NOMO-1 treated with dmso at 0.1 percent for 144 hours (cell line): ENCODE measurements around the gene BPIFA1.
A peak's percentile ranks its signal among the peaks of the same experiment; 100 is the strongest.

ENCODE experiments used
- DNase-seq: peaks from one replicate; lab custom pipeline; 2025; ENCODE audit not compliant: unreplicated experiment; lab: John Stamatoyannopoulos, UW

Gene BPIFA1

DNA sequence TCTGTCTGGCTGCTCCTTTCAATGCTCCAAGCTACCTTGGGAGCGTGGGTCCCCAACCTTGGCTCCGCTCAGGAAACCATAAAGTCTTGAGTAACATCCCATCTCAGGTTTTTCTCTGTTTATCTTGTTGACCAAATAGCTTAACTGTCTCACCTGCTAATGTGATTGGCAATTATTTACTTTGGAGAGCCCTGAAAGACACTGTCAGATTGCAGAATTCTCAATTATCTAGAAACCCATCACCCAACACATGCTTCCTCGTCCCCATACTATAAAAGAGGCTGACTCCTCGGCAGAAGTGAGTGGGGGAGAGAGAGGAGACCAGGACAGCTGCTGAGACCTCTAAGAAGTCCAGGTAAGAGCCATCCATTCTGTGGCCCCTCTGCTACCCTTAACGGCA is at the start of gene BPIFA1:
BPIFA1 (plus strand) TSS at position 301 of the 400 bp plus-strand sequence. CDS start 1,716 bp downstream, outside the sequence.
- no peak for DNase-seq

DNA sequence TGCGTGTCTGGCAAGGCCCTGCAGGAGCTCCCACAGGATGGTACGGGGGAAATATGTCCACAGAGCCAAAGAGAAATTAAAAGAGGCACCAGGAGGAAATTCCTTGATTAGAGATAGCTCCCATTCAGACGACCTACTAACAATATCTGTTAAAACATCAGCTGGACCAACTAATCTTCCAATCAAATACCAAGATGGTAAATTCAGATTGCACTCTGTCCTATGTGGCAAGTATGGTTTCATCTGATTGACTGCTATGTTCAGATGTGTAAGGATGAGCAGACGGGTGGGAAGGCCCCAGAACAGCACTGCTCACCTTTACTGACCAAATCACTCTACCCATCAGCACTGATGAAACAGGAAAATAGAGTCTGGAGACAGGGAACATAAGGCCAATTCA is 48.3 kb upstream of the BPIFA1 start:
- no peak for DNase-seq

DNA sequence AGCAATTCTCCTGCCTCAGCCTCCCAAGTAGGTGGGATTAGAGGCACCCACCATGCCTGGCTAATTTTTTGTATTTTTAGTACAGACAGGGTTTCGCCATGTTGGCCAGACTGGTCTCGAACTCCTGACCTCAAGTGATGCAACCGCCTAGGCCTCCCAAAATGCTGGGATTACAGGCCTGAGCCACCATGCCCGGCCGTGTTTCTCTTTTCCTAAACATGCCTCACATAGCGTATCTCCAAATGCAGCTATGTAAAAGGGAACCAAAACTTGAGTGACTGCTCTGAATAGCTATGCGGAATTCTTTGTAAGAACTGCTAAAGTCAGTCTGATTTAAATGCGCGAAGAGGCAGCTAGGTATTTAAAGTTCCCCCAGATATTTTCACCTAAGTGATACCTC is 47.4 kb upstream of the BPIFA1 start:
- no peak for DNase-seq

DNA sequence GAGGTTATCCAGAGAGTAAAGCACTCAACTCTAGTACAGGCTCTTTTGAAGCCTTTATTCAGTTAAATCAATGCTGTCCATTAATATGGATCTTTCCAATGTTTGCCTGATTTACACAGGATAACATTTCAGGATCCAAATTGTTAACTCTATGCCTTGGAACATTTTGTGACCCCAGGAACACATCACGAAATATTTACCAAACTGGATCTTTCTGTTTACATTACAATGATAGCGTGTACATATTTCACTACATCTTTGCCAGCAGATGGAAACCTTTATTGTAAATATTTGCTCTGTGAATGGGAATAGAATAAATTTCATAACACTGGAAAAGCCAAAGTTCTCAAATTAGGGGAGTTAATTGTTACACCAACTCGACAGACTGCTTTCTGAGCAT is 44.3 kb upstream of the BPIFA1 start:
- no peak for DNase-seq

DNA sequence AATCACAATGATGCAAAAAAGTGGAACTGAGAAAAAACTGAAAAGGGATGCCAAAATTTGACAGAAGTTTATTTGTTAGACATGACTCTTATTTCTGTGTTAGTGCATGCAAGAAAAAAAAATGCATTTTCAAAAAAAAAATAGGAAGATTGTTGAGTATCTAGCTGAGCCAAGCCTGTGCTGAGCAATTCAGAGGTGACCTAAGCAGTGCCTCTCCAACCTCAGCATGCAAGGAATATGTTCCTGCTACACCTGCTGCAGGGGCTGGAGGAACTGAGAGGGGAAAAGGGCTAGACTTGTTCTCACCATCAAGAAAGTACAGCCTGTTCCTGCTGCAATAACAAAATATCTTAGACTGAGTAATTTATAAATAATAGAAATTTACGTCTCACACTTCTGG is 43.8 kb upstream of the BPIFA1 start:
- no peak for DNase-seq

DNA sequence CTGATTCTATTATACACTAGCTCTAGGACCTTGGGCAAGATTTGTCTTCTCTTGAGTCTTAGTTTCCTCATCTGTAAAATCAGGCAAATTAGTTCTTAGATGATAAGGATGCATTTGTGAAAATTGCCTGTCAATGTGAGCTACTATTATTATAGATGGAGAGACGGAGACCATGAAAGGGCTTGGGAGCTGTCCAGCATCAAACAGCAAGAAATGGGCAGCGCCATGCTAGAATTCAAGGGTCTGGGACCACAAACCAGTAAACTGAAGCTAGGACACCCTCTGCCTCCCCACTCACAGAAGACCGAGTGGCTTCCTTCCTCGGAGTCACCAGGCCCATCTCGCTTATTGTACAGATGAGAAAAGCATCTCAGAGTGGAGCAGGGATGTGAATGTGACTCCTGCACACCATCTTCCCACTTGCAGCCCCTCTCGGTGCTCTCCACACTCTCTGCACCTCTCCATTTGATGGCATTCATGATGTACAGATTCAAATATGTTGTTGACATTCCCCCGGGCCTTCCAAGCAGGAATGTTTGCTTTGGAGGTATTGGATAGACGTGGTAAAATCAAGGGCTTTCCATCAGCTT is 42.8 kb upstream of the BPIFA1 start:
- no peak for DNase-seq

DNA sequence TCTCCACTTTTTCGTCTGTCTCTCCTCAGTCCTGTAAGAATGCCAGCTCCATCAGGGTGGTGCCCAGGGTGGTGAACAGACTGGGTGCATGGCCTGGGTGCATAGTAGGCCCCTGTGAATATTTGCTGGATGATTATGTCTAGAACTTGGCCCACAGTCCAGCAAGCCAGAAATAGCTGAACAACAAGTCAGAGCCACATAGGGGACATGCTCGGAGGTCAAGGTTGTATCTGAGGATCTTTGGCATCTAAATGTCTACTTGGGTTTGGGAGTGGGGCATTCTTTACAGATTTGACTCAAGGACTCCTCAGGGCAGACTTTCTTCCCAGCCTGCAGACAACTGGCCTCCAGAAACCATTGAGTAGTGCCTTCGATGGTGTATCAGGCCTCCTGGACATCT is 36.8 kb upstream of the BPIFA1 start:
- DNase-seq = no peak

DNA sequence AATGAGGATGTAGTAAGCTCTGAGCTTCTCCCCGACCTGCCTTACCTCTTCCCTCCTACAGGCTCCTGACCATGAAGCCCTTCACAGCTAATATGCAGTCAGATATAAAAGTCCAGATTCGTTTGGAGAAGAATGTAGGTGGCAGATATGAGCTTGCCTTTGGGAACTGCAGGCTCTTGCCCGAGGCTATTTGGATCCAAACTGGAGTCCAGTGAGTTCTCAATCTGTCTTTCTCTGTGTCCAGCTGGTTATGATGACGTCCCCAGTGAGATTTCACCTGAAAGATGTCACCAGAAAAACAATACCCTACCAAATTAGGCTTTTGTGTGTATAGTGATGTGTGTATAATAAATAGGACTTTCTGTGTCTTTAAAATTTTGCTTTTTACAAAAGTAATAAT is 33.3 kb upstream of the BPIFA1 start:
- no peak for DNase-seq

DNA sequence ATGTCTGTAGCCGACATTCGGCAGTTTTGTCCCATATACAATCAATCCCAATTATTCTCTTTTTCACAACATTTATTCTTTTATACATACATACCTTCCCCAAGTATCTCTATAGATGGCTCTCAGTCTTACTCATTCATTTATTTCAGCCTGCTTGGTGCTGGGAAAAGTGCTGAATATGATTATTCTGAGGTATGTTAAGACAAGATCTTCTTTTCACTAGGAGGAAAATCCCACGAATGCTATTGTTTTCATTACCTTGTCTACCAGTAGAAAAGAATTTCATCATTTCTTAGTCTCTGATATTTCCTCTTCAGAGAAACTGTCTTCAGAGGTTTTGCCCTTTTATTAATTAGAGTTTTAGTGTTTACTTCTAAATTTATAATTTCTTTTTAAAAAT is 32.4 kb upstream of the BPIFA1 start:
- no peak for DNase-seq

DNA sequence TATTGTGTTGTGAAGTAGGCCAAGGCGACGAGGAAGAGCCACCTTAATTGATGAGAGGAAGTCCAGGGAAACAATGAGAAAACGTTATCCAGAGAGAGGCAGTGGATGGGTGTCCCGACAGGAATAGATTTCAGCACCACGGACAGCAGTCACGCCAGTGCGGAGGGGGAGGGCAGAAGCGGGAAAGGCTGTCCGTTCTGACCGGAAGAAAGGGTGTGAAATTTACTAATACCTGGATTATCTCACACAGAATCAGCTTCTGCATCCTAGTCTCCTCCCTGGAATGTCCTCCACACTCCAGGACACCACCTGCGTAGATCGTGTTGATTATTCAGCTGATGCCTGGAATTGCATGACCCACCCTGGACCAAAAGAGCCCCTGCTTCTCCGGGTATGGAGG is 26.0 kb upstream of the BPIFA1 start:
- DNase-seq = peak; percentile 0

DNA sequence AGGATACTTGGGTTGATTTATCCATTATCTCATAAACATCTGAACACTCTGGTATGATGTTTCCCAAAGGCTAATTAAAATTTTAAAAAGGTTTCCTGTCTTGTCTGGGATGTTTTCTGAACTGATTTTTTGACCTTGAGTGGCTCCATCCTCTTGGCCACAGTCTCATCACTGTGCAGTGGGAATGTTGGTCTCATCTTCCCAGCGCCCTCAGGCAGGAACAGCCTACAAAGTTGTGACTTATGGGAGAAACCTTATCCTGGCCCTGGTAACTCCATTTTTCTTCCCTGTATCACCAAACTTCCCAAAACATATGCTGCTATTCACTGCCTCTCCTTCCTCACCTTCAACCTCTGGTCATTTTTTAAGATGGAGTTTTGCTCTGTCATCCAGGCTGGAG is 25.4 kb upstream of the BPIFA1 start:
- no peak for DNase-seq

DNA sequence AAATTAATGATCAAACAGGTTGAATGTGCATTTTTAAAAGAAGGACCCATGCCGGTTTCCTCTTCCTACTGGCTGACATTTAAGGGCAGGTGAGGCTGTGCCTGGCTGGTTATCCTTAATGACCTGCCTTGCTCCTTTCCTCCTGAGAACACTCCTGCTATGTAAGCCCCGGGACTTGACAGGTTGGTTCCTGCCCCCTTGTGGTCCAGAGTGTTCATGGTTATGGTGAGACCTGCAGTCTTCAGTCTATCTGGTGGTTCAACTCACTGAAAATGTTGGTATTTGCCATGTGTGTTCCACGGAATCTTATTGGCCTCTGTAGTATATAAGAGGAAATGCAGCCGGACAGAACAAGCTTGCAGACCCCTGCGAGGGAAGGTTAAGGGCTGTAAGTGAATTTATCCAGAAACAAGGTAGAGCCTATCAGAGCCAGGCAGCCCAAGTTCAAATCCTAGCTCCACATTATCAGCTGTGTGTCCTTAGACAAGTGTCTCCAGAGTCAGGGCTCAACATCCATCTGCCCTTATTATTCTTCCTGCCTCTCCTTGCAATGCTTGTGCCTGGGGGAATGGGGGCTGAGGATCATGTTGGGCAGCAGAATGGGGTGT is 23.9 kb upstream of the BPIFA1 start:
- no peak for DNase-seq

DNA sequence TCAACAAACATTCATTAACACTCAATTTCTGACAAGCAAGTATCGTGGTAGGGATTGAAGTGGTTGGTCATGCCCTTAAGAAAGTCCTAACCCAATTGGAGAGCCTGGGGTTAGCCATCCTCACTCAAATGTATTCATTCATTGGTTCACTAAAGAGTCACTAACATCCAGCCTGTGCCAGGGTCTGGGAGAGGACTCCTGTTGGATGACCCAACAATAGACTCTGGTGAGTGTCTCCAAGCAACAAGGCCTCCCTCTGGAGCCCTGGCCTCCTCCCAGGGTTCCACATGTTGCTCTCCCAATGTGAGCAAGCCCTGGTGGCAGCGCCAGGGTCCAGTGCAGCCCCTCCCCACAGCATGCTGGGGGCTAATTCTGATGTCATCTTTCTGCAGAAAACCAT is 18.7 kb upstream of the BPIFA1 start, which contains the start of gene BPIFA3:
BPIFA3 (plus strand) TSS at position 301 of the 400 bp plus-strand sequence. CDS start 185 bp downstream, outside the sequence.
- DNase-seq = no peak

DNA sequence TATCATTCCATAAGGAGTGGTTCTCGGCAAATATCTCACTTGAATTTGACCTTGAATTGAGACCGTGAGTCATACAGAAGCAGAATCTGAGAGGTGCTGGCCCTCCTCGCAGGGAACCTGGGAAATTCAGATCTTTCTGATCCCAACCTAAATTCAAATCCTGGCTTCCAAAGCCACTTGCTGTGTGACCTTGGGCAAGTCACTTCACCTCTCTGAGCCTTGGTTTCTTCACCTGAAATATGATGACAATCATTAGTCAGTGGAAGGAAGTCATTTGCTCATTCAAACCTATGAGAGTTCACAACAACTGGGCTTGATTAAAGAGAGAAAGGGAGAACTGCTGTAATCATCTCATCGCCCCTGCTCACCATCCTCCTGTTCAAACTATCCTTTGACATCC is 11.4 kb upstream of the BPIFA1 start:
- DNase-seq = no peak

DNA sequence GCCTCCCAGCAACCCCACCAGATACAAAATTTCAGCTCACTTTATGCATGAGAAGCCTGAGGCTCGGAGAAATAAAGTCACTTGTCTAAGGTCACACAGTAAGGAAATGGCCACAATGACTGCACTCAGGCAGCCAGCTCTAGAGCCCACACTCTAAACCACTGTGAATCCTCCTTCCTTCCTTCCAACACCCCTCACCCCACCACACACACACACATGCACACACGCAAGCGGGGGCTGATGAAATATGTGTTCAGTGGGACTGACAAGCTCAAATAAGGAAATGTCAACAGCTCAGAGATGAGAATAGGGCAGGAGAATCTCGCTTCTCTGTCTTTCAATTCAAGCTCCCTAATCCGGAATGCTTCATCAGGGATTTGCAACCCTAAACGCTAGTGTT is 6.0 kb upstream of the BPIFA1 start:
- peak; percentile 19 for DNase-seq

DNA sequence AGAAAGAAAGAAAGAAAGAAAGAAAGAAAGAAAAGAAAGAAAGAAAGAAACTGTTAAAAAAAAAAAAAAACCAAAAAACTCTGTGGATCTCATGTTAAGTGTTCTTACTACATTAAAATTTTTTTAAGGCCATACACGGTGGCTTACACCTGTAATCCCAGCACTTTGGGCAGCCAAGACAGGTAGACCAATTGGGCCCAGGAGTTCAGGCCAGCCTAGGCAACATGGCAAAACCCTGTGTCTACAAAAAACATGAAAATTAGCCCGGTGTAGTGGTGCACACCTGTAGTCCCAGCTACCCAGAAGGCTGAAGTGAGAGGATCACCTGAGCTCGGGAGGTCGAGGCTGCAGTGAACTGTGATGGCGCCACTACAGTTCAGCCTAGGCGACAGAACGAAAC is 4.6 kb upstream of the BPIFA1 start:
- no peak for DNase-seq

DNA sequence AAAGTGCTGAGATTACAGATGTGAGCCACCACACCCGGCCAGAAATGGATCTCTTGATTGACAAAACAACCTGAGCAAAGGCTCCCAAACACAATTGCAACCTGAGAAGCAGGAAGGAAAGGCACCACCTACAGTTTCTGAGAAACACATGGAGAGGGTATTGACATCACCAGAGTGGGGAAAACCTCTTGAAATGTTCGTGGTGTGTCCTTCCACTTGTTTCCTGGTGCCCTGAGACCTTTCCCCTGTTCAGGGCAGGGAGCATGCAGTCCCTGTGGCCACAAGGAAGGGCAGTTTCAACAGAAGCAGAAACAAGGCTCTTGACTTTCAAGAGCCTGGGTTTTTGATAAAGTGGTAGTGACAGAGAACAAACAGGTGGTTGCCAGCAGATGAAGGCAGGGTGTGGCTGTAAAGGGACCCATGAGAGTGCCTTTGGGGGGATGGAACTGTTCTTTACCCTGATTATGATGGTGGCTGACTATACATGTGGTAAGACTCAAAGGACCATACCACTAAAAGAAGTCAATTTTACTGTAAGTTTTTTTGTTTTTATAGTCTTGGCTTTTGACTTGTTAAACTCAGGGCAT is 3.2 kb upstream of the BPIFA1 start:
- no peak for DNase-seq

DNA sequence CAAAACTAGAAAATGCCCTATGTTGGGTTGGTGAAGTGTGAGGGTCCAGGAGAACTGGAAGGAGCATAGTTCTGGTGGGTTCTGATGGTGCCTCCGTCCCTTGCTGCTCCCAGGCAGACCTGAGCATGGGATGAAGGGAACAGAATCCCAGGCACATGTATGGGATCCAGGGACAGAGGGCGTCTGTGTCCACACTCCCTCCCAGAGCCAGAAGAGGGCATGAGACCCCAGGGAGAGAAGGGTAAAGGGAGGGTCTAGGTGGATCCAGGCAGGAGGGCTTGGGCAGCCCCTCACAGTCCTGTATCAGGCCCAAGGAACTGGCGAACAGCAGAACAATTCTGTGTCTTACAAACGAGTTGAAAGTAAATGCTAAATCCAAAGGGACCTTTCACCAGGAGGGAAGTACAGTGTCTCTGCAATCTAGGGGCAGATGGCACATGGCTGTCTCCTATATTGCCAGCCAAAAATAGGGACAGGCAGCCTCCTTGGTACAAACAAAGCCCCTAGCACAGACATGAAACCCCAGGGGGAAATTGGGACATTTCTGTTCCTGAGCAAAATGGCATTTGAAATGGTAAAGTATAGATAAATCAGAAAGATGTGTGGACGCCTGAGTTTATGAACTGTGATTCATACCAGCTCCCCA is 2.5 kb upstream of the BPIFA1 start:
- no peak for DNase-seq

DNA sequence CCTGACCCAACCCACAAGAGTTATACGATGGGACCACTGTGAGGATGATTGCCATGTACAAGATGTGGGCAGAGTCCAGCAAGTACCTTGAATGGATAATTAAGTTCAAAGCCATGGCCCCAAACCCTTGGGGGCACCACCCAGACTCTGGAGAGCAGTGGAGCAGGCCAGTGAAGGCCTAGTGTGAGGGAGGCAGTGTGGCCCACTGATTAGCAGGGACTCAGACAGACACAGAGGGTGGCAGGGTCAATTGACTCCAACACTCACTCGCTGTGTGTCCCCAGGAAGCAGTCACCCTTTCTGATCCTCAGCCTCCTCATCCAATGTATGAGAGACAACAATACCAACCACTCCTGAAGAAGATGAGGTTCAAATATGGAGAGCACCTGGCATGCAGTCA is 1.7 kb upstream of the BPIFA1 start:
- DNase-seq = no peak

DNA sequence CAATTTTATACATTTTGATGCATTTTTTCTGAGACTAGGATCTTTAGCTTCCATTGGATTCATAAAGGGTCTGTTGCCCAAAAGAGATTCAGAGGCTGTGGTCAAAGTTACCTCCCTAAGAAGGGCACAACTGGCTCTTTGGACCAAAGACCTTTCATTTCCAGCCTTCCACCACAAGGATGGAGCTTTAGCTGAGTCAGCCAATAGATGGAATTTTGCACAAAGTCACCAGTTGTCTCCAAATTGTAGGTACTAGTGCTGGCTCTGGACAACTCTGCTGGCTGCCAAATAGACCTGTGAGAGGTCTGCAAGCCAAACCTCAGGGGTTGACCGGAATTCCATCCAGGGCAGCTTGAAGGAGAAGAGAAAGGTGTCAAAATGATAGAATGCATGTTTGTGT is 555 bp downstream of the BPIFA1 start:
- no peak for DNase-seq

DNA sequence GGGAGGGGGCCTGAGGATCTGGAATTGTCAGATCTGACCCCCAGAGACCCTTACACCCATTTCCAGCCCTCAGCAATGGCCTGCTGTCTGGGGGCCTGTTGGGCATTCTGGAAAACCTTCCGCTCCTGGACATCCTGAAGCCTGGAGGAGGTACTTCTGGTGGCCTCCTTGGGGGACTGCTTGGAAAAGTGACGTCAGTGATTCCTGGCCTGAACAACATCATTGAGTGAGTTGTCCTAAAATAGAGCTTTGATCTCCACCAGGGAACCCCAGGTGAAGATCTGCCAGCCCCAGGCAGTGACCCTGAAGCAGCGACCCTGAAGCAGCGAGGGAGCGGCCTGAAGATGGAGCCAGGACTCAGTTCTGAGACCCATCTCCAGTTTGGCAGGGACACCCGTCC is 2.2 kb downstream of the BPIFA1 start:
- no peak for DNase-seq

DNA sequence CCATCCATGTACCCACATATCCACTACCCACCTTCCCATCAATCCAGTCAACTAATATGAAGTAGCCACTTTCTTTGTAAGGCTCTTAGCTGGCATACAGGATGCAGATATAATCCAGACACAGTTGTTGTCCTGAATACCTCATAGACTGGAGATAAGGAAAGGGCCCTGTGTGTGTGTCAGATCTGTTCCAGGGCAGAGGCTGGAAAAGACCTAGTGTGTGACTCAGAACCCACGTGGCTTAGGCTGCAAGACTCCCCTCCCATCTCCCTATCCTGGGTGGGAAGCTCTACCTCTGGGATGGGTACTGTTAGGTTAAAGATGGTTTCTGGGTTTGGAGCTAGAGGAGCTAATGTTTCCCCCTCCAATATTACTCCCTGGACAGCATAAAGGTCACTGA is 3.6 kb downstream of the BPIFA1 start:
- DNase-seq = no peak
